ENCODE measurements around the gene CNTNAP2. TPM values are rescaled to one million over a fixed set of nuclear protein-coding genes. Genes with fewer than 3 reads are reported as not detected.
"Not testable (repeated sequence)": the region's sequence is repeated elsewhere in the genome, so short reads cannot be mapped to it uniquely, and the experiment has no call there.

CNTNAP2 gene
- total and polyA plus RNA-seq, 3 experiments from 2014 or later = not detected

DNA sequence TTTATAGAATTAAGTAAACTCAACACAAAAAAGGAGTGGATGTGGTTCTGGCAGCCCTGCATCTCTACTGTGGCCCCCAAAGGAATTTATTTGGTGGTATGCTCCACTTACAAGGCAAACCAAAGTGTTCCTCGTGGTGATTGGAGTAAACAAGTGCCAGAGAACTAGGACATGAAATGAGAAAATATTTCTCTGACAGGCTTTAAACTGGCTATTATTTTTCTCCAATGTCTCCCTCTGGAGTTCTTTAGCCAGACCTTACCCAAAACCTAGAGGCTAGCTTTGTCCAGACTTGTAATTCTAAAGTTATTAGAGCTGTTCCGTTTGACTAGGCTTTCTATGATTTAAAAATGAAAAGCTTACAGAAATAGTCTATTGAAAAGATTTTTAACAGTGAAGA is 990.1 kb downstream of the CNTNAP2 start:
- Mint-ChIP-seq H3K9me3 (peaks cover 8 to 28% (median 19%) of the 10 kb centered on the region in 5 donors), H3K27ac (no peak overlapping the region), H3K4me1 (no peaks in the 10 kb centered on the region), H3K4me3 (no peak overlapping the region), H3K36me3 (no peaks in the 10 kb centered on the region), H3K27me3 (no peaks in the 10 kb centered on the region)
- DNase-seq = no peak
- Histone ChIP-seq H3K9me3 (ENCODE audit: low read length) (no peaks in the 10 kb centered on the region), H3K4me1 (ENCODE audit: insufficient read depth, low read length) (no peaks in the 10 kb centered on the region), H3K36me3 (ENCODE audit: insufficient read depth, low read length) (no peaks in the 10 kb centered on the region), H3K4me3 (ENCODE audit: low read length) (no peak overlapping the region), H3K27me3 (ENCODE audit: insufficient read depth, low read length, poor library complexity, severe bottlenecking) (no peaks in the 10 kb centered on the region), H3K27ac (ENCODE audit: low read depth, low read length) (no peak overlapping the region)
- POLR2A ChIA-PET = no interaction called here
- CTCF ChIA-PET = no interaction called here

GRCh38 chr7:147114525-147114924 is 997.9 kb downstream of the CNTNAP2 start:
- POLR2A ChIA-PET; H3K9me3 ChIP-seq (ENCODE audit: low read length); CTCF ChIA-PET; H3K4me3 Mint-ChIP-seq; H3K36me3 Mint-ChIP-seq; H3K4me3 ChIP-seq (ENCODE audit: low read length); H3K4me1 ChIP-seq (ENCODE audit: insufficient read depth, low read length); H3K36me3 ChIP-seq (ENCODE audit: insufficient read depth, low read length); H3K4me1 Mint-ChIP-seq; H3K27ac Mint-ChIP-seq; H3K27ac ChIP-seq (ENCODE audit: low read depth, low read length); H3K27me3 ChIP-seq (ENCODE audit: insufficient read depth, low read length, poor library complexity, severe bottlenecking); DNase-seq; H3K27me3 Mint-ChIP-seq: not testable (repeated sequence)
- H3K9me3 Mint-ChIP-seq = peaks cover 25 to 50% (median 40%) of the 10 kb centered on the region in 5 donors

DNA sequence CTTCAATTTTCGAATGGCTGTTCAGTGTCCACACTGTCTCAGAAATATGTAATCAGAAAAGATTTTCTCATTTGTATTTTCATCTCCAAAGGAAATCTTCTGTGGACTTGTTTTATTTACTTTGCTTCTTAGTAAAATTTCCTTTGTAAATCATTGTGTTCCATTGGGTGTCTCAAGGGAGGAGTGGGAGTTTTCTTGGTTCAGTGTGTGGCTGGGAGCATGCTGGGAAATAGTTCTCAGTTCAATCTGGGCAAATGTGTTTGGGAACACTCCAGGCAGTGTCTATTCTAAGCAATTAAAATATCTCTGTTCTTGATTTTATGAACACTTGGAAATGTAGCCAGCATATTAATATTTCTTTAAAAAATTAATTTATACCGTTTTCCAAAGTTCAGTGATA is 1019.8 kb downstream of the CNTNAP2 start:
- H3K36me3 ChIP-seq (ENCODE audit: insufficient read depth, low read length) = no peaks in the 10 kb centered on the region
- Mint-ChIP-seq H3K4me1 (no peaks in the 10 kb centered on the region), H3K27ac (no peak overlapping the region), H3K27me3 (no peaks in the 10 kb centered on the region), H3K4me3 (no peak overlapping the region), H3K36me3 (no peaks in the 10 kb centered on the region), H3K9me3 (peaks cover 3 to 15% (median 6%) of the 10 kb centered on the region in 5 donors)
- ChIA-PET POLR2A (no interaction called here), CTCF (no interaction called here)
- H3K27me3 ChIP-seq (ENCODE audit: insufficient read depth, low read length, poor library complexity, severe bottlenecking) = no peaks in the 10 kb centered on the region
- no peaks in the 10 kb centered on the region for H3K4me1 ChIP-seq (ENCODE audit: insufficient read depth, low read length)
- H3K9me3 ChIP-seq (ENCODE audit: low read length) = no peaks in the 10 kb centered on the region
- DNase-seq = no peak
- no peak overlapping the region for H3K4me3 ChIP-seq (ENCODE audit: low read length)
- H3K27ac ChIP-seq (ENCODE audit: low read depth, low read length) = no peak overlapping the region

GRCh38 chr7:147145194-147145593 is 1028.6 kb downstream of the CNTNAP2 start:
- Mint-ChIP-seq H3K36me3 (no peaks in the 10 kb centered on the region), H3K27me3 (no peaks in the 10 kb centered on the region), H3K9me3 (peaks cover 9 to 21% (median 15%) of the 10 kb centered on the region in 5 donors), H3K4me1 (no peaks in the 10 kb centered on the region), H3K27ac (no peak overlapping the region), H3K4me3 (no peak overlapping the region)
- Histone ChIP-seq H3K9me3 (ENCODE audit: low read length) (no peaks in the 10 kb centered on the region), H3K27ac (ENCODE audit: low read depth, low read length) (no peak overlapping the region), H3K4me3 (ENCODE audit: low read length) (no peak overlapping the region), H3K4me1 (ENCODE audit: insufficient read depth, low read length) (no peaks in the 10 kb centered on the region), H3K27me3 (ENCODE audit: insufficient read depth, low read length, poor library complexity, severe bottlenecking) (no peaks in the 10 kb centered on the region), H3K36me3 (ENCODE audit: insufficient read depth, low read length) (no peaks in the 10 kb centered on the region)
- CTCF ChIA-PET = no interaction called here
- POLR2A ChIA-PET = no interaction called here
- no peak for DNase-seq

- Histone ChIP-seq H3K36me3 (ENCODE audit: insufficient read depth, low read length) (no peaks in the 10 kb centered on the region), H3K4me1 (ENCODE audit: insufficient read depth, low read length) (no peaks in the 10 kb centered on the region), H3K9me3 (ENCODE audit: low read length) (no peaks in the 10 kb centered on the region), H3K4me3 (ENCODE audit: low read length) (no peak overlapping the region), H3K27me3 (ENCODE audit: insufficient read depth, low read length, poor library complexity, severe bottlenecking) (no peaks in the 10 kb centered on the region), H3K27ac (ENCODE audit: low read depth, low read length) (no peak overlapping the region)
- H3K27ac Mint-ChIP-seq = no peak overlapping the region
- H3K27me3 Mint-ChIP-seq = no peaks in the 10 kb centered on the region
- no peaks in the 10 kb centered on the region for H3K36me3 Mint-ChIP-seq
- peaks cover 5 to 18% (median 15%) of the 10 kb centered on the region in 5 donors for H3K9me3 Mint-ChIP-seq
- ChIA-PET POLR2A (no interaction called here), CTCF (no interaction called here)
- no peak for DNase-seq
- H3K4me3 Mint-ChIP-seq = no peak overlapping the region
- no peaks in the 10 kb centered on the region for H3K4me1 Mint-ChIP-seq
These were observed 1029.6 kb downstream of the CNTNAP2 start for GRCh38 chr7:147146169-147146568.

GRCh38 chr7:147151661-147152060 is 1035.1 kb downstream of the CNTNAP2 start:
- no peaks in the 10 kb centered on the region for H3K27me3 Mint-ChIP-seq
- H3K36me3 Mint-ChIP-seq = no peaks in the 10 kb centered on the region
- DNase-seq = no peak
- Histone ChIP-seq H3K27ac (ENCODE audit: low read depth, low read length) (no peak overlapping the region), H3K4me1 (ENCODE audit: insufficient read depth, low read length) (no peaks in the 10 kb centered on the region), H3K4me3 (ENCODE audit: low read length) (no peak overlapping the region), H3K36me3 (ENCODE audit: insufficient read depth, low read length) (no peaks in the 10 kb centered on the region), H3K27me3 (ENCODE audit: insufficient read depth, low read length, poor library complexity, severe bottlenecking) (no peaks in the 10 kb centered on the region), H3K9me3 (ENCODE audit: low read length) (no peaks in the 10 kb centered on the region)
- H3K9me3 Mint-ChIP-seq = peaks cover 0 to 23% (median 7%) of the 10 kb centered on the region in 5 donors
- H3K4me3 Mint-ChIP-seq = no peak overlapping the region
- POLR2A ChIA-PET = no interaction called here
- no peaks in the 10 kb centered on the region for H3K4me1 Mint-ChIP-seq
- CTCF ChIA-PET = no interaction called here
- no peak overlapping the region for H3K27ac Mint-ChIP-seq

DNA sequence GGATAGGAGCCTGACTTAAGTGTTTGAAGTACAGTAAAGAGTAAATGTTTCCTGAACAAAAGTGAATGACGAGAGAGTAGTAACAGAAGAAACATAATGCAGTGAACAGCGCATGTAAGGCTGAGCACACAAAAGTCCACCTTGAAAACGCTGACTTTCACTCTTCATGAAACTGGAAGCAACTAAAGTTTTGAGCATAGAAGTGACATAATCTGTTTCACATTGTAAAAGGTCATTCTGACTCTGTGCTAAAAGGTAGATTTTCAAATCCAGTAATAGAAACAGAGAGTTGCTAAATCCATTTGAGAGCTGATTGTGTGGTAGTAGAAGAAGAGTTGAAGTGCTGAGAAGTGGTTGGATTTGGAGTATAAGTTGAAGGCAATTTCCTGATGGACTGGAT is 1037.0 kb downstream of the CNTNAP2 start:
- H3K27me3 Mint-ChIP-seq = no peaks in the 10 kb centered on the region
- Histone ChIP-seq H3K4me1 (ENCODE audit: insufficient read depth, low read length) (no peaks in the 10 kb centered on the region), H3K4me3 (ENCODE audit: low read length) (no peak overlapping the region), H3K36me3 (ENCODE audit: insufficient read depth, low read length) (no peaks in the 10 kb centered on the region), H3K9me3 (ENCODE audit: low read length) (no peaks in the 10 kb centered on the region), H3K27me3 (ENCODE audit: insufficient read depth, low read length, poor library complexity, severe bottlenecking) (no peaks in the 10 kb centered on the region), H3K27ac (ENCODE audit: low read depth, low read length) (no peak overlapping the region)
- no peaks in the 10 kb centered on the region for H3K36me3 Mint-ChIP-seq
- peaks cover 0 to 18% (median 4%) of the 10 kb centered on the region in 5 donors for H3K9me3 Mint-ChIP-seq
- no peaks in the 10 kb centered on the region for H3K4me1 Mint-ChIP-seq
- H3K4me3 Mint-ChIP-seq = no peak overlapping the region
- H3K27ac Mint-ChIP-seq = no peak overlapping the region
- CTCF ChIA-PET = no interaction called here
- no peak for DNase-seq
- POLR2A ChIA-PET = no interaction called here

DNA sequence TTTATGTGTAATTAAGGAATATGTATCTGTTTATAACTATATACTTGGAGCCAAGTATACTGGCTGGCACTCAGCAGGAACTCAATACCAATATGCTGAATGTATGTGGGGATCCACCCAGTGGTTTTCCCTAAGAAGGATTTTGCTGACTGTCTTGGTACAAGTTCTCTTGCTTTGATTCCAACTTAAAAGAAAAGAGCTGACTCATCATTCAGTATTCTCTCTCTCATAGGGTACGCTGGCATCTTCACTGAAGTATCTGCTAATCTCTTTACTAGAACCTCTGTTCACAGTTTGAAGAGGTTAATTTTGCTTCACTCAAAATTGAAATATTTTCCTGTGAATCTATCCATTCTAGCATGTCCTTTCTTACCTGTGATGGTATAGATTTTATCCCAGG is 1044.8 kb downstream of the CNTNAP2 start:
- no peak for DNase-seq
- H3K9me3 ChIP-seq (ENCODE audit: low read length) = no peaks in the 10 kb centered on the region
- no peaks in the 10 kb centered on the region for H3K4me1 ChIP-seq (ENCODE audit: insufficient read depth, low read length)
- H3K27ac ChIP-seq (ENCODE audit: low read depth, low read length) = no peak overlapping the region
- Mint-ChIP-seq H3K4me1 (no peaks in the 10 kb centered on the region), H3K4me3 (no peak overlapping the region), H3K9me3 (peaks cover 5 to 12% (median 9%) of the 10 kb centered on the region in 5 donors), H3K36me3 (no peaks in the 10 kb centered on the region), H3K27me3 (no peaks in the 10 kb centered on the region), H3K27ac (no peak overlapping the region)
- ChIA-PET CTCF (no interaction called here), POLR2A (no interaction called here)
- H3K27me3 ChIP-seq (ENCODE audit: insufficient read depth, low read length, poor library complexity, severe bottlenecking) = no peaks in the 10 kb centered on the region
- H3K36me3 ChIP-seq (ENCODE audit: insufficient read depth, low read length) = no peaks in the 10 kb centered on the region
- H3K4me3 ChIP-seq (ENCODE audit: low read length) = no peak overlapping the region

- H3K4me1 ChIP-seq (ENCODE audit: insufficient read depth, low read length) = no peaks in the 10 kb centered on the region
- H3K27ac Mint-ChIP-seq = no peak overlapping the region
- no peak overlapping the region for H3K4me3 ChIP-seq (ENCODE audit: low read length)
- CTCF ChIA-PET = no interaction called here
- no peaks in the 10 kb centered on the region for H3K4me1 Mint-ChIP-seq
- POLR2A ChIA-PET = no interaction called here
- no peak overlapping the region for H3K27ac ChIP-seq (ENCODE audit: low read depth, low read length)
- no peaks in the 10 kb centered on the region for H3K27me3 Mint-ChIP-seq
- no peak overlapping the region for H3K4me3 Mint-ChIP-seq
- H3K27me3 ChIP-seq (ENCODE audit: insufficient read depth, low read length, poor library complexity, severe bottlenecking) = no peaks in the 10 kb centered on the region
- H3K9me3 ChIP-seq (ENCODE audit: low read length) = no peaks in the 10 kb centered on the region
- no peak for DNase-seq
- H3K9me3 Mint-ChIP-seq = peaks cover 4 to 21% (median 4%) of the 10 kb centered on the region in 5 donors
- no peaks in the 10 kb centered on the region for H3K36me3 ChIP-seq (ENCODE audit: insufficient read depth, low read length)
- H3K36me3 Mint-ChIP-seq = no peaks in the 10 kb centered on the region
These were observed 1053.9 kb downstream of the CNTNAP2 start for GRCh38 chr7:147170341-147171012.

Data from CD8-positive, alpha-beta memory T cell (primary cell).